OCI-LY3 (cell line): ENCODE measurements around the gene PPP2R5B.

ENCODE experiments used
- EZH2phosphoT487 ChIP-seq: fragments of 200-600 bp; shearing (Covaris generic); IDR thresholded peaks from 2 replicates; pipeline ENCODE4 v1.6.1; 2018; ENCODE audit warnings: antibody characterized with exemption, mixed run types, low read depth
- TF ChIP-seq, protein P1 (sequence below): fragments of 200-600, 300-600 bp; sonication (generic); IDR thresholded peaks from 2 replicates; pipeline ENCODE4 v1.5.1; 2014; ENCODE audit warnings: antibody characterized with exemption, low read length, low read depth

DNA sequence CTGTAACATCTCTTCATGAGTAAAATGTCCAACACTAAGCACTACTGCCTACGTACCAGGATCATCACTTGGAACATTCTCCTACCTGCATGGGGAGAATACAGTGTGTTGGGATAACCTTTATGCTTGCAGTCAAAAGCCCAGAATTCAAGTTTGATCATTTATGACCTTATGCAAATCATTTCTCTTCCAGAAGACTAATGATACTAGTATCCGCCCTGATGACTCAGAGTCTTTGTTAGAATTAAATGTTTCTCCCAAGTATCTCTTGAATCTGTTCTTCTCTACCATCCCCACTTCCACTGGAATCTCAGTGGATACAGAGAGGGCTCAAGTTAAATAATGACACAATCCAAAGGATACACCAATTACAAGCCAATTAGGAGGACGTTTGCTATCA lies 35.0 kb downstream of the PPP2R5B start:
- TF ChIP-seq, protein P1, sequence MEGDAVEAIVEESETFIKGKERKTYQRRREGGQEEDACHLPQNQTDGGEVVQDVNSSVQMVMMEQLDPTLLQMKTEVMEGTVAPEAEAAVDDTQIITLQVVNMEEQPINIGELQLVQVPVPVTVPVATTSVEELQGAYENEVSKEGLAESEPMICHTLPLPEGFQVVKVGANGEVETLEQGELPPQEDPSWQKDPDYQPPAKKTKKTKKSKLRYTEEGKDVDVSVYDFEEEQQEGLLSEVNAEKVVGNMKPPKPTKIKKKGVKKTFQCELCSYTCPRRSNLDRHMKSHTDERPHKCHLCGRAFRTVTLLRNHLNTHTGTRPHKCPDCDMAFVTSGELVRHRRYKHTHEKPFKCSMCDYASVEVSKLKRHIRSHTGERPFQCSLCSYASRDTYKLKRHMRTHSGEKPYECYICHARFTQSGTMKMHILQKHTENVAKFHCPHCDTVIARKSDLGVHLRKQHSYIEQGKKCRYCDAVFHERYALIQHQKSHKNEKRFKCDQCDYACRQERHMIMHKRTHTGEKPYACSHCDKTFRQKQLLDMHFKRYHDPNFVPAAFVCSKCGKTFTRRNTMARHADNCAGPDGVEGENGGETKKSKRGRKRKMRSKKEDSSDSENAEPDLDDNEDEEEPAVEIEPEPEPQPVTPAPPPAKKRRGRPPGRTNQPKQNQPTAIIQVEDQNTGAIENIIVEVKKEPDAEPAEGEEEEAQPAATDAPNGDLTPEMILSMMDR = no peak
- no peak for TF ChIP-seq EZH2phosphoT487
